ENCODE data around the gene DRAM1. TPM values are rescaled to one million over a fixed set of nuclear protein-coding genes. Genes with fewer than 3 reads are reported as not detected.

Gene DRAM1
- total and polyA plus RNA-seq, 2 of the 4 experiments (the other 2 are of a cell fraction), result 20.0 to 27.2 TPM

DNA sequence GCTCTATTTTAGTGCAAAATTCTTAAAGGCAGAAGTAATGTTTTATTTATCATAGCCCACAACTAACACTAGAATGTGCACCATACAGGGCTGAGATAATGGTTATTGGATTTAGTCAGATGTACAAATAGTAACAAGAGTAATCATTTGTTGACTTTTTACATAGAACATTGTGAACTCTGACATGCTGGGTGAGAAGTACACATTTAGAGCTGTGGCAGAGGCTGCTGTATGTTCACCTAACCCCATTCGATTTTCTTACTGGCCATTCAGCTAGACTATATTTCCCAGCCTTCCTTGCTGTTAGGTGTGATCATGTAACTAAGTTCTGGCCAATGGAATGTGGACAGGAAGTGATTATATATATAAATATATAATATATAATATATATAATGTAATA lies 89.1 kb downstream of the DRAM1 start:
- Histone ChIP-seq H3K27ac (ENCODE audit: insufficient read depth, low read length) (no peak overlapping the region), H3K56ac (ENCODE audit: extremely low read depth, insufficient read depth, low read length) (no peak overlapping the region), H2AK9ac (replicated peaks; ENCODE audit: low read depth, low read length, poor library complexity) (no peak overlapping the region), H3K4me1 (ENCODE audit: control insufficient read depth, insufficient read depth, low read length) (peaks cover 1% of the 10 kb centered on the region; the same call in 1 of the 2 replicates), H2BK20ac (ENCODE audit: low read depth, low read length) (no peak overlapping the region), H4K5ac (ENCODE audit: low read depth, low read length) (no peak overlapping the region), H3K4me2 (ENCODE audit: low read depth, low read length) (no peak overlapping the region), H4K91ac (ENCODE audit: insufficient read depth, low read depth, low read length) (no peak overlapping the region), H2BK5ac (ENCODE audit: low read depth, low read length, poor library complexity, severe bottlenecking) (no peak overlapping the region), H3K9me3 (ENCODE audit: control insufficient read depth, insufficient read depth, low read length) (no peaks in the 10 kb centered on the region), H2AFZ (replicated peaks; ENCODE audit: low read length, poor library complexity) (no peak overlapping the region), H3K9ac (ENCODE audit: low read depth, low read length) (no peak overlapping the region), H3K4ac (ENCODE audit: low read depth, low read length) (no peak overlapping the region), H2BK15ac (ENCODE audit: low read depth, low read length) (no peak overlapping the region), H3K27me3 (ENCODE audit: control insufficient read depth, insufficient read depth, low read length) (no peaks in the 10 kb centered on the region), H4K20me1 (ENCODE audit: insufficient read depth, low read length) (no peaks in the 10 kb centered on the region), H2BK120ac (ENCODE audit: low read depth, low read length) (no peak overlapping the region), H4K8ac (ENCODE audit: low read depth in 2 of 2, low read length in 2 of 2) (no peak overlapping the region), H3K23ac (ENCODE audit: low read depth, low read length) (no peak overlapping the region), H3K4me3 (ENCODE audit: insufficient read depth, low read depth, low read length) (no peak overlapping the region), H3K18ac (ENCODE audit: low read depth, low read length) (no peak overlapping the region), H3K9me1 (ENCODE audit: insufficient read depth, low read length) (no peaks in the 10 kb centered on the region), H2AK5ac (ENCODE audit: low read depth, low read length) (no peak overlapping the region), H3K79me1 (ENCODE audit: low read depth in 1 of 2, low read length in 2 of 2) (no peaks in the 10 kb centered on the region), H3K36me3 (ENCODE audit: control insufficient read depth, insufficient read depth, low read length) (no peaks in the 10 kb centered on the region), H3K14ac (replicated peaks; ENCODE audit: low read depth, low read length) (no peak overlapping the region)
- ChIA-PET POLR2A (ENCODE audit: unreplicated experiment) (no interaction called here), CTCF (interaction anchor here (0.5 to 1.4 kb wide), 2 partner anchors 19 to 652 kb away, joined by 3 read pairs; no protein-coding TSS in a partner anchor)
- WGBS, 2 experiments (ENCODE audit: extremely low coverage in 2 of 2, insufficient read length in 1 of 2), result no CpG with 5 or more reads among the region's 1 CpG
- no peak for ATAC-seq (ENCODE audit: low read depth)
- no peak for TF ChIP-seq CEBPB (IDR thresholded peaks at IDR 0.05; ENCODE audit: low read depth, low read length)
- TF ChIP-seq, protein P1, sequence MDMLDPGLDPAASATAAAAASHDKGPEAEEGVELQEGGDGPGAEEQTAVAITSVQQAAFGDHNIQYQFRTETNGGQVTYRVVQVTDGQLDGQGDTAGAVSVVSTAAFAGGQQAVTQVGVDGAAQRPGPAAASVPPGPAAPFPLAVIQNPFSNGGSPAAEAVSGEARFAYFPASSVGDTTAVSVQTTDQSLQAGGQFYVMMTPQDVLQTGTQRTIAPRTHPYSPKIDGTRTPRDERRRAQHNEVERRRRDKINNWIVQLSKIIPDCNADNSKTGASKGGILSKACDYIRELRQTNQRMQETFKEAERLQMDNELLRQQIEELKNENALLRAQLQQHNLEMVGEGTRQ (IDR thresholded peaks at IDR 0.05; ENCODE audit: low read depth, low read length), result no peak
- TF ChIP-seq, protein P2, sequence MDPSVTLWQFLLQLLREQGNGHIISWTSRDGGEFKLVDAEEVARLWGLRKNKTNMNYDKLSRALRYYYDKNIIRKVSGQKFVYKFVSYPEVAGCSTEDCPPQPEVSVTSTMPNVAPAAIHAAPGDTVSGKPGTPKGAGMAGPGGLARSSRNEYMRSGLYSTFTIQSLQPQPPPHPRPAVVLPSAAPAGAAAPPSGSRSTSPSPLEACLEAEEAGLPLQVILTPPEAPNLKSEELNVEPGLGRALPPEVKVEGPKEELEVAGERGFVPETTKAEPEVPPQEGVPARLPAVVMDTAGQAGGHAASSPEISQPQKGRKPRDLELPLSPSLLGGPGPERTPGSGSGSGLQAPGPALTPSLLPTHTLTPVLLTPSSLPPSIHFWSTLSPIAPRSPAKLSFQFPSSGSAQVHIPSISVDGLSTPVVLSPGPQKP (IDR thresholded peaks at IDR 0.05; ENCODE audit: borderline replicate concordance, low read depth, low read length), result no peak
- no TSS peak for BruUV-seq (replicated peaks)
- in situ Hi-C loops (cut with MboI; ENCODE audit: low sequenced_read_pairs) (loop anchor here (25.0 kb wide), 1 partner anchor 771 kb away; no protein-coding TSS in a partner anchor), dilution Hi-C loops (cut with HindIII; ENCODE audit: low sequenced_read_pairs, unreplicated experiment) (no loop called here), intact Hi-C loops (cut with micrococcal nuclease) (loop anchor here (5.0 kb wide), 1 partner anchor 36 kb away; no protein-coding TSS in a partner anchor)
- no peak for DNase-seq

All from IMR-90 (cell line).